Gastrocnemius medialis (tissue), 4 donors: ENCODE results near the gene PRKACA.

ENCODE experiments used
- CTCF ChIP-seq, 5 experiments: fragments of 450-650 bp in 3 of 5; fragments of 200-600 bp in 2 of 5; sonication (generic) in 2 of 5; IDR thresholded peaks in 4 of 5; conservative IDR thresholded peaks in 1 of 5; 1 replicate in 4 of 5; 2 replicates in 1 of 5; pipeline ENCODE4 v1.5.1; 2016 to 2019; ENCODE audit warnings: antibody characterized with exemption in 5 of 5, mild to moderate bottlenecking in 3 of 5, moderate library complexity in 3 of 5
- POLR2A ChIP-seq, 2 donors: fragments of 450-650 bp; IDR thresholded peaks; one replicate each; pipeline ENCODE4 v1.6.1; 2017; ENCODE audit warnings: antibody characterized with exemption in 2 of 2, mild to moderate bottlenecking in 2 of 2, moderate library complexity in 2 of 2

DNA sequence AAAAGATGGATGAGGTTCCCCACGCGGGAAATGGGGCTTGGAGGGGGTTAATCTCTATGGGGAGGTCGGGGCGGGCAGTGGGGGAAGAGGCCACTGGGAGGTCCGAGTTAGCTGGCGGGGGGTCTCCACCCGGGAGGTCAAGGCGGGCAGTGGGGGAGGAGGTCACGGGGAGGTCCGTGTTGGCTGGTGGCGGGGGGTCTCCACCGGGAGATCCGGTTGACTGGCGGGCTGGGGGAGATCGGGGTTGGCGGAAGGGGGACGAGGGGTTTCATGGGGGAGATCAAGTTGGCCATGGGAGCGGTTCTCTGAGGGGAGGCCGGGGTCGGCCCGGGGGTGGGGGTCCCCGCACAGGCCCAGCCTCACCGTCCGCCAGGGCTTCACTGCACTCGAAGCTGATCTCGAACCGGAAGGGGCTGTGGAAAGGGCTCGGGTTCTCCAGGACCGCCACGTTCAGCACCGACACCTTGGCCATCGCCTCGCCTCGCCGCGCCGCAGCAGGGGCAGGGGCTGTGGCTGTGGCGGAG lies 18.5 kb upstream of the PRKACA start:
- TF ChIP-seq CTCF (IDR thresholded peaks at IDR 0.05 in 4 of 5, conservative IDR thresholded peaks at IDR 0.05 in 1 of 5) = no peak
- TF ChIP-seq POLR2A (IDR thresholded peaks at IDR 0.05) = no peak
